MM.1S (cell line): ENCODE data around the gene MINDY3.

Source experiments
- CTCF ChIP-seq: fragments of 300-600 bp; sonication (generic); IDR thresholded peaks from 2 replicates; pipeline ENCODE4 v1.5.1; 2016; ENCODE audit warnings: antibody characterized with exemption, low read length, mixed read lengths
- EZH2phosphoT487 ChIP-seq: fragments of 300-600 bp; sonication (generic); IDR thresholded peaks from 2 replicates; pipeline ENCODE4 v1.6.1; 2018; ENCODE audit warnings: antibody characterized with exemption, low read length

GRCh38 chr10:15829495-15829894 is 30.8 kb downstream of the MINDY3 start:
- TF ChIP-seq CTCF = no peak
- TF ChIP-seq EZH2phosphoT487 = no peak
